ENCODE results near the gene ZNF682. TPM values are rescaled to one million over a fixed set of nuclear protein-coding genes. Genes with fewer than 3 reads are reported as not detected.
A peak's percentile ranks its signal among the peaks of the same experiment; 100 is the strongest.
"Not testable (repeated sequence)": the region's sequence is repeated elsewhere in the genome, so short reads cannot be mapped to it uniquely, and the experiment has no call there.

Gene ZNF682
- total RNA-seq, 1 experiment from 2014 or later, result 20.6 TPM

GRCh38 chr19:20070691-20071090, 31.4 kb upstream of the ZNF682 start:
- no peak for DNase-seq
- Histone ChIP-seq H3K36me3 (ENCODE audit: insufficient read depth, low read length) (no peaks in the 10 kb centered on the region), H3K79me2 (ENCODE audit: low read length) (no peaks in the 10 kb centered on the region), H3K4me2 (ENCODE audit: low read depth, low read length, poor library complexity, severe bottlenecking) (no peak overlapping the region), H3K27me3 (ENCODE audit: low read length) (no peaks in the 10 kb centered on the region), H3K27ac (ENCODE audit: low read length) (no peak overlapping the region), H3K9me2 (replicated peaks; ENCODE audit: insufficient read depth, low read length) (no peaks in the 10 kb centered on the region), H3K4me1 (ENCODE audit: low read length) (no peaks in the 10 kb centered on the region), H3K9me3 (ENCODE audit: low read length) (no peaks in the 10 kb centered on the region), H3K4me3 (ENCODE audit: low read length) (no peak overlapping the region), H4K20me1 (ENCODE audit: insufficient read depth, low read depth, low read length) (no peaks in the 10 kb centered on the region), H3K9ac (ENCODE audit: low read length) (no peak overlapping the region), H2AFZ (ENCODE audit: low read length) (no peak overlapping the region)

GRCh38 chr19:20068559-20068958, 29.3 kb upstream of the ZNF682 start:
- not testable (repeated sequence) for H3K27me3 ChIP-seq (ENCODE audit: low read length); H3K4me2 ChIP-seq (ENCODE audit: low read depth, low read length, poor library complexity, severe bottlenecking); H3K9me3 ChIP-seq (ENCODE audit: low read length); H3K9me2 ChIP-seq (replicated peaks; ENCODE audit: insufficient read depth, low read length); DNase-seq; H3K79me2 ChIP-seq (ENCODE audit: low read length); H3K36me3 ChIP-seq (ENCODE audit: insufficient read depth, low read length); H3K4me1 ChIP-seq (ENCODE audit: low read length); H3K9ac ChIP-seq (ENCODE audit: low read length); H3K27ac ChIP-seq (ENCODE audit: low read length); H2AFZ ChIP-seq (ENCODE audit: low read length); H3K4me3 ChIP-seq (ENCODE audit: low read length); H4K20me1 ChIP-seq (ENCODE audit: insufficient read depth, low read depth, low read length)

- no peaks in the 10 kb centered on the region for H3K36me3 ChIP-seq (ENCODE audit: insufficient read depth, low read length)
- no peak overlapping the region for H3K4me2 ChIP-seq (ENCODE audit: low read depth, low read length, poor library complexity, severe bottlenecking)
- no peak overlapping the region for H3K27ac ChIP-seq (ENCODE audit: low read length)
- H2AFZ ChIP-seq (ENCODE audit: low read length), result no peak overlapping the region
- no peak overlapping the region for H3K4me3 ChIP-seq (ENCODE audit: low read length)
- no peaks in the 10 kb centered on the region for H3K9me2 ChIP-seq (replicated peaks; ENCODE audit: insufficient read depth, low read length)
- DNase-seq, result no peak
- H4K20me1 ChIP-seq (ENCODE audit: insufficient read depth, low read depth, low read length), result no peaks in the 10 kb centered on the region
- H3K79me2 ChIP-seq (ENCODE audit: low read length), result no peaks in the 10 kb centered on the region
- H3K4me1 ChIP-seq (ENCODE audit: low read length), result no peaks in the 10 kb centered on the region
- H3K9me3 ChIP-seq (ENCODE audit: low read length), result no peaks in the 10 kb centered on the region
- H3K9ac ChIP-seq (ENCODE audit: low read length), result no peak overlapping the region
- no peaks in the 10 kb centered on the region for H3K27me3 ChIP-seq (ENCODE audit: low read length)
Measured at GRCh38 chr19:20067943-20068342, 28.6 kb upstream of the ZNF682 start.

- H3K27me3 ChIP-seq (ENCODE audit: low read length), result no peaks in the 10 kb centered on the region
- DNase-seq, result no peak
- no peak overlapping the region for H3K27ac ChIP-seq (ENCODE audit: low read length)
- no peaks in the 10 kb centered on the region for H4K20me1 ChIP-seq (ENCODE audit: insufficient read depth, low read depth, low read length)
- H3K4me3 ChIP-seq (ENCODE audit: low read length), result no peak overlapping the region
- no peaks in the 10 kb centered on the region for H3K79me2 ChIP-seq (ENCODE audit: low read length)
- H3K36me3 ChIP-seq (ENCODE audit: insufficient read depth, low read length), result no peaks in the 10 kb centered on the region
- H3K4me2 ChIP-seq (ENCODE audit: low read depth, low read length, poor library complexity, severe bottlenecking), result no peak overlapping the region
- H3K9me2 ChIP-seq (replicated peaks; ENCODE audit: insufficient read depth, low read length), result no peaks in the 10 kb centered on the region
- no peaks in the 10 kb centered on the region for H3K9me3 ChIP-seq (ENCODE audit: low read length)
- H2AFZ ChIP-seq (ENCODE audit: low read length), result no peak overlapping the region
- no peak overlapping the region for H3K9ac ChIP-seq (ENCODE audit: low read length)
- H3K4me1 ChIP-seq (ENCODE audit: low read length), result no peaks in the 10 kb centered on the region
Measured at GRCh38 chr19:20066861-20067260, 27.6 kb upstream of the ZNF682 start.

- H3K4me2 ChIP-seq (ENCODE audit: low read depth, low read length, poor library complexity, severe bottlenecking), result no peak overlapping the region
- H3K9ac ChIP-seq (ENCODE audit: low read length), result no peak overlapping the region
- H3K36me3 ChIP-seq (ENCODE audit: insufficient read depth, low read length), result no peaks in the 10 kb centered on the region
- no peaks in the 10 kb centered on the region for H3K9me3 ChIP-seq (ENCODE audit: low read length)
- H4K20me1 ChIP-seq (ENCODE audit: insufficient read depth, low read depth, low read length), result no peaks in the 10 kb centered on the region
- peaks cover 5% of the 10 kb centered on the region; the same call in 1 of the 2 replicates for H3K4me1 ChIP-seq (ENCODE audit: low read length)
- no peak for DNase-seq
- H3K9me2 ChIP-seq (replicated peaks; ENCODE audit: insufficient read depth, low read length), result no peaks in the 10 kb centered on the region
- H3K27me3 ChIP-seq (ENCODE audit: low read length), result no peaks in the 10 kb centered on the region
- H3K79me2 ChIP-seq (ENCODE audit: low read length), result no peaks in the 10 kb centered on the region
- H3K4me3 ChIP-seq (ENCODE audit: low read length), result no peak overlapping the region
- no peak overlapping the region for H3K27ac ChIP-seq (ENCODE audit: low read length)
- no peak overlapping the region for H2AFZ ChIP-seq (ENCODE audit: low read length)
Measured at GRCh38 chr19:20060282-20060681, 21.0 kb upstream of the ZNF682 start.

- H3K4me1 ChIP-seq (ENCODE audit: low read length); H3K4me3 ChIP-seq (ENCODE audit: low read length); H3K36me3 ChIP-seq (ENCODE audit: insufficient read depth, low read length): not testable (repeated sequence)
Measured at GRCh38 chr19:20058738-20059137, 19.4 kb upstream of the ZNF682 start.

GRCh38 chr19:20051841-20052768, 12.8 kb upstream of the ZNF682 start:
- Histone ChIP-seq H3K36me3 (ENCODE audit: insufficient read depth, low read length) (no peaks in the 10 kb centered on the region), H2AFZ (ENCODE audit: low read length) (peak overlapping the region; percentile 89), H3K9ac (ENCODE audit: low read length) (peak overlapping the region; percentile 72), H3K79me2 (ENCODE audit: low read length) (no peaks in the 10 kb centered on the region), H3K9me2 (replicated peaks; ENCODE audit: insufficient read depth, low read length) (no peaks in the 10 kb centered on the region), H4K20me1 (ENCODE audit: insufficient read depth, low read depth, low read length) (no peaks in the 10 kb centered on the region), H3K27me3 (ENCODE audit: low read length) (no peaks in the 10 kb centered on the region), H3K4me1 (ENCODE audit: low read length) (peaks cover 15% of the 10 kb centered on the region), H3K4me3 (ENCODE audit: low read length) (peak overlapping the region; percentile 80), H3K4me2 (ENCODE audit: low read depth, low read length, poor library complexity, severe bottlenecking) (peak overlapping the region; percentile 91), H3K27ac (ENCODE audit: low read length) (no peak overlapping the region), H3K9me3 (ENCODE audit: low read length) (no peaks in the 10 kb centered on the region)
- DNase-seq, result peak; percentile 92

More at GRCh38 chr19:20058738-20059137, 19.4 kb upstream of the ZNF682 start:
- H3K9me3 ChIP-seq (ENCODE audit: low read length); H3K4me2 ChIP-seq (ENCODE audit: low read depth, low read length, poor library complexity, severe bottlenecking); H3K9ac ChIP-seq (ENCODE audit: low read length); H4K20me1 ChIP-seq (ENCODE audit: insufficient read depth, low read depth, low read length); H3K27ac ChIP-seq (ENCODE audit: low read length); H3K27me3 ChIP-seq (ENCODE audit: low read length); H3K9me2 ChIP-seq (replicated peaks; ENCODE audit: insufficient read depth, low read length); DNase-seq; H2AFZ ChIP-seq (ENCODE audit: low read length); H3K79me2 ChIP-seq (ENCODE audit: low read length): not testable (repeated sequence)

GRCh38 chr19:20045742-20046141, 6.4 kb upstream of the ZNF682 start:
- not testable (repeated sequence) for H3K79me2 ChIP-seq (ENCODE audit: low read length); H3K27ac ChIP-seq (ENCODE audit: low read length); H3K9ac ChIP-seq (ENCODE audit: low read length); H3K9me3 ChIP-seq (ENCODE audit: low read length); H3K36me3 ChIP-seq (ENCODE audit: insufficient read depth, low read length); DNase-seq; H3K4me3 ChIP-seq (ENCODE audit: low read length); H4K20me1 ChIP-seq (ENCODE audit: insufficient read depth, low read depth, low read length); H3K4me1 ChIP-seq (ENCODE audit: low read length); H3K27me3 ChIP-seq (ENCODE audit: low read length); H3K9me2 ChIP-seq (replicated peaks; ENCODE audit: insufficient read depth, low read length); H3K4me2 ChIP-seq (ENCODE audit: low read depth, low read length, poor library complexity, severe bottlenecking)
- peak overlapping the region; percentile 41; the same call in 1 of the 2 replicates for H2AFZ ChIP-seq (ENCODE audit: low read length)
